Thyroid gland (tissue), 4 donors: ENCODE measurements around the gene STARD3NL.
"Not testable (repeated sequence)": the region's sequence is repeated elsewhere in the genome, so short reads cannot be mapped to it uniquely, and the experiment has no call there.

ENCODE experiments used
- POLR2A ChIP-seq, 2 donors: fragments of 450-650 bp; IDR thresholded peaks; one replicate each; pipeline ENCODE4 v1.6.1; 2017; ENCODE audit warnings: antibody characterized with exemption in 2 of 2, mild to moderate bottlenecking in 2 of 2, moderate library complexity in 1 of 2
- TF ChIP-seq, protein P1 (sequence below), 6 experiments: fragments of 200-600 bp in 3 of 6; fragments of 450-650 bp in 3 of 6; sonication (generic) in 3 of 6; IDR thresholded peaks; one replicate each; pipeline ENCODE4 v1.5.1; 2016 to 2019; ENCODE audit warnings: antibody characterized with exemption in 6 of 6, mild to moderate bottlenecking in 2 of 6, inconsistent platforms in 1 of 6, moderate library complexity in 1 of 6

DNA sequence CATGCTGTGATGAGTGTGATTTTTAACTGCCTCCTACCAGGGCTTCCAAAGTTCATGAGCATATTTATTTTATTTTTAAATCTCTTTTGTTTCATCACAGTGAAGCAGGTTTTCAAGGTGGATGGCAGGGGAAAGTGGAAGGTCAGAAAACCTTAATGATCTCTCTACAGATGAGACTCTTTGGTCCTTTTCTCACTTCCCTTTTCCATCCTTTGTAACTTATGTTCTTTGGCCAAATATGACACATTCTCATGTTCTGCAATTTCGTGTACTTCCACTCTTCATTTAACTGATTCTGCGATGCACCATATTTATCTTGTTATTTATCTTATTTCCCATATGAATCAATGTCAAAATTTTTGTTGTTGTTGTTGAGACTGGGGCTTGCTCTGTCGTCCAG, 71.8 kb downstream of the STARD3NL start:
- TF ChIP-seq, protein P1, sequence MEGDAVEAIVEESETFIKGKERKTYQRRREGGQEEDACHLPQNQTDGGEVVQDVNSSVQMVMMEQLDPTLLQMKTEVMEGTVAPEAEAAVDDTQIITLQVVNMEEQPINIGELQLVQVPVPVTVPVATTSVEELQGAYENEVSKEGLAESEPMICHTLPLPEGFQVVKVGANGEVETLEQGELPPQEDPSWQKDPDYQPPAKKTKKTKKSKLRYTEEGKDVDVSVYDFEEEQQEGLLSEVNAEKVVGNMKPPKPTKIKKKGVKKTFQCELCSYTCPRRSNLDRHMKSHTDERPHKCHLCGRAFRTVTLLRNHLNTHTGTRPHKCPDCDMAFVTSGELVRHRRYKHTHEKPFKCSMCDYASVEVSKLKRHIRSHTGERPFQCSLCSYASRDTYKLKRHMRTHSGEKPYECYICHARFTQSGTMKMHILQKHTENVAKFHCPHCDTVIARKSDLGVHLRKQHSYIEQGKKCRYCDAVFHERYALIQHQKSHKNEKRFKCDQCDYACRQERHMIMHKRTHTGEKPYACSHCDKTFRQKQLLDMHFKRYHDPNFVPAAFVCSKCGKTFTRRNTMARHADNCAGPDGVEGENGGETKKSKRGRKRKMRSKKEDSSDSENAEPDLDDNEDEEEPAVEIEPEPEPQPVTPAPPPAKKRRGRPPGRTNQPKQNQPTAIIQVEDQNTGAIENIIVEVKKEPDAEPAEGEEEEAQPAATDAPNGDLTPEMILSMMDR (IDR thresholded peaks at IDR 0.05) = not testable (repeated sequence)
- not testable (repeated sequence) for TF ChIP-seq POLR2A (IDR thresholded peaks at IDR 0.05)
